Amygdala (tissue), 56 donors: ENCODE results near the gene QSOX1.

Experiments
- DNase-seq, 56 donors: peaks; one replicate each; lab custom pipeline; 2025; lab: John Stamatoyannopoulos, UW

Gene QSOX1

GRCh38 chr1:180167721-180168467 lies 13.2 kb downstream of the QSOX1 start:
- DNase-seq, result no peak

GRCh38 chr1:180168786-180169639 lies 14.3 kb downstream of the QSOX1 start:
- DNase-seq, result no peak

GRCh38 chr1:180169640-180170195 lies 15.0 kb downstream of the QSOX1 start:
- no peak for DNase-seq

GRCh38 chr1:180170546-180171151 lies 16.0 kb downstream of the QSOX1 start:
- DNase-seq, result no peak

GRCh38 chr1:180171691-180172090 lies 17.0 kb downstream of the QSOX1 start:
- no peak for DNase-seq

GRCh38 chr1:180173451-180173850 lies 18.8 kb downstream of the QSOX1 start:
- no peak for DNase-seq

GRCh38 chr1:180173952-180174351 lies 19.3 kb downstream of the QSOX1 start:
- DNase-seq, result peak in 38 of 56 donors; percentile 9 to 75 (median 51)

- DNase-seq, result no peak
Observed at GRCh38 chr1:180175291-180175690, 20.6 kb downstream of the QSOX1 start.

- no peak for DNase-seq
Observed at GRCh38 chr1:180175806-180176205, 21.1 kb downstream of the QSOX1 start.

- no peak for DNase-seq
Observed at GRCh38 chr1:180176965-180177364, 22.3 kb downstream of the QSOX1 start.

GRCh38 chr1:180177931-180178330 lies 23.3 kb downstream of the QSOX1 start:
- DNase-seq, result no peak

- peak in 34 of 56 donors; percentile 10 to 73 (median 40) for DNase-seq
Observed at GRCh38 chr1:180178511-180179161, 24.0 kb downstream of the QSOX1 start.

GRCh38 chr1:180179162-180179957 lies 24.7 kb downstream of the QSOX1 start:
- no peak for DNase-seq

- DNase-seq, result peak in 1 of 56 donors; percentile 15
Observed at GRCh38 chr1:180181048-180181447, 26.4 kb downstream of the QSOX1 start.

- DNase-seq, result peak in 4 of 56 donors; percentile 16 to 66 (median 36)
Observed at GRCh38 chr1:180181996-180182642, 27.4 kb downstream of the QSOX1 start.

- DNase-seq, result peak in 10 of 56 donors; percentile 22 to 80 (median 38)
Observed at GRCh38 chr1:180182643-180183311, 28.1 kb downstream of the QSOX1 start.

GRCh38 chr1:180183426-180183825 lies 28.8 kb downstream of the QSOX1 start:
- no peak for DNase-seq

GRCh38 chr1:180184041-180184440 lies 29.4 kb downstream of the QSOX1 start:
- no peak for DNase-seq
